Fibroblast of lung (primary cell): ENCODE data around the gene MACROD2.

ENCODE experiments used
- CTCF ChIP-seq, 2 donors: IDR thresholded peaks in 1 of 2; conservative IDR thresholded peaks in 1 of 2; 1 replicate in 1 of 2; 2 replicates in 1 of 2; pipeline ENCODE4 v1.5.1; 2011 to 2012; ENCODE audit warnings: low read length in 2 of 2, control low read depth in 1 of 2, inconsistent platforms in 1 of 2, low read depth in 1 of 2, mild to moderate bottlenecking in 1 of 2
- EZH2 ChIP-seq: IDR thresholded peaks from 2 replicates; pipeline ENCODE4 v1.5.1; 2012; ENCODE audit warnings: low read length, control low read depth, mild to moderate bottlenecking; ENCODE audit errors: missing control alignments

DNA sequence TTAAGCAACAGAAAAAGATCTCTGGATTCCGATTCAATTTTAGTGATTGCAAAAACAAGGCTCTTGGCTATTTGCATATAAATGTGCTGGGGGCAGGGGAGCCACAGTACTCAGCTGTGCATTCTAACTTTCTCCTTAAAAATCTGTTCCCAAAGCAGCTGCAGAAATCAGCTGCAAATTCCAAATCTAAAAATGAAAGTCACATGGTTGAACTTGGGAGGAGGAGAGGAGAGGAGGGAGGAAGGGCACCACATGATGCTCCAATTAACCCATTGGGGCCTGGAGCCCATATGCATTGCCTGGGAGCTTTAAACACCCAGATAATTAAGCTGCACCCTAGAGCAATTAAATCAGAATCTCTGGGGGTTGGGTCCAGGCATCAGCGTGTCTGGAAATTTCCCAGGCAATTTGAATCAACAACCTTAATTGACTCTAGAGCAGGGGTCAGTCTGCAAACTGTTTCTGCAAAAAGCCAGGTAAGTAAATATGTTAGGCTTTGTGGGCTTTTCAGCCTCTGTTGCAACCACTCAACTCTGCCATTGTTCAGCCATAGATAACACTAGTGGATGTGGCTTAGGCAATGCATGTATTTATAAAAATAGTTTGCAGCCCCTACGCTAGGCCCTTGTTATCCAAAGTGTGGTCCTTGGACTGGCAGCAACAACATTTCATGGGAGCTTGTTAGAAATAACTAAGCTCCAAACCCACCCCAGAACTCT, 2069.8 kb downstream of the MACROD2 start:
- TF ChIP-seq CTCF (conservative IDR thresholded peaks at IDR 0.05 in 1 of 2, IDR thresholded peaks at IDR 0.05 in 1 of 2; ENCODE audit: low read depth in 1 of 2, low read length in 2 of 2) (no peak), EZH2 (no peak)
